HCT116 (cell line): ENCODE measurements around the gene NGRN. TPM values are rescaled to one million over a fixed set of nuclear protein-coding genes. Genes with fewer than 3 reads are reported as not detected.
A peak's percentile ranks its signal among the peaks of the same experiment; 100 is the strongest.
"Not testable (repeated sequence)": the region's sequence is repeated elsewhere in the genome, so short reads cannot be mapped to it uniquely, and the experiment has no call there.

ENCODE experiments used
- ATAC-seq: fragments of 200-7000 bp; cut with Tn5 transposase; 2 replicates; pipeline ENCODE4 v1.9.1; 2020; ENCODE audit warnings: mild to moderate bottlenecking, moderate library complexity
- BruUV-seq: library from RNA; stranded (reverse); fragments of 400-500 nt; replicated peaks from 2 replicates; lab custom pipeline; 2021; lab: Mats Ljungman, UMichigan
- CTCF ChIA-PET: fragments of 300-600 bp; sonication (Branson Sonifier 250); formaldehyde crosslinking; loops from one replicate; lab custom pipeline; 2021; ENCODE audit warnings: antibody characterized with exemption; lab: Charles Lee
- POLR2A ChIA-PET: fragments of 300-600, 350-600 bp; sonication (Branson Sonifier 250); formaldehyde crosslinking; loops from one replicate; lab custom pipeline; 2021; ENCODE audit warnings: antibody characterized with exemption; lab: Charles Lee
- RAD21 ChIA-PET, 2 experiments: fragments of 300-600 bp; sonication (Branson Sonifier 250); formaldehyde crosslinking; loops; one replicate each; lab custom pipeline; 2023; ENCODE audit warnings: low total read pairs in 2 of 2; ENCODE audit not compliant: uncharacterized antibody in 2 of 2, unreplicated experiment in 2 of 2, low non-redundant PET in 1 of 2; lab: Charles Lee
- DNase-seq: peaks from one replicate; pipeline ENCODE4 v3.0.0-alpha.2; 2010; ENCODE audit warnings: low read depth, low spot score
- H2AFZ ChIP-seq: fragments of 200-600 bp; shearing (Covaris generic), sonication (generic); 2 replicates; pipeline ENCODE4 v1.6.1; 2017; ENCODE audit warnings: low read depth, mixed run types, mixed read lengths, antibody characterized with exemption, low read length; ENCODE audit not compliant: poor library complexity, severe bottlenecking
- H3K27ac ChIP-seq: 2 replicates; pipeline ENCODE4 v1.5.1; 2012; ENCODE audit warnings: low read depth, low read length
- H3K27me3 ChIP-seq: fragments of 200-600 bp; sonication (generic); 2 replicates; pipeline ENCODE4 v1.6.1; 2016; ENCODE audit warnings: mixed run types, low read length, mixed read lengths; ENCODE audit not compliant: insufficient read depth
- H3K36me3 ChIP-seq, 2 experiments: fragments of 200-500 bp in 1 of 2; fragments of 200-600 bp in 1 of 2; sonication (Bioruptor generic) in 1 of 2; sonication (generic) in 1 of 2; 2 replicates each; pipeline versions ENCODE4 v1.5.1 to v1.6.1; 2014 to 2016; ENCODE audit warnings: low read length in 2 of 2, inconsistent platforms in 1 of 2, mixed read lengths in 1 of 2, mixed run types in 1 of 2; ENCODE audit not compliant: insufficient read depth in 2 of 2, control insufficient read depth in 1 of 2
- H3K4me1 ChIP-seq, 2 experiments: fragments of 200-600 bp in 1 of 2; sonication (generic) in 1 of 2; 2 replicates each; pipeline versions ENCODE4 v1.5.1 to v1.6.1; 2012 to 2017; ENCODE audit warnings: low read length in 2 of 2, inconsistent platforms in 1 of 2, mild to moderate bottlenecking in 1 of 2, mixed read lengths in 1 of 2, mixed run types in 1 of 2, moderate library complexity in 1 of 2; ENCODE audit not compliant: insufficient read depth in 2 of 2, control insufficient read depth in 1 of 2
- H3K4me2 ChIP-seq: fragments of 200-600 bp; sonication (generic); 2 replicates; pipeline ENCODE4 v1.6.1; 2017; ENCODE audit warnings: mixed run types, low read length, mixed read lengths
- H3K4me3 ChIP-seq, 2 experiments: fragments of 200-600 bp in 1 of 2; sonication (generic) in 1 of 2; replicated peaks in 1 of 2; 2 replicates each; pipeline ENCODE4 v1.5.1; 2011 to 2016; ENCODE audit warnings: low read length in 2 of 2, control low read depth in 1 of 2, low read depth in 1 of 2, mild to moderate bottlenecking in 1 of 2, mixed read lengths in 1 of 2, mixed run types in 1 of 2
- H3K79me2 ChIP-seq: fragments of 200-600 bp; sonication (generic); 2 replicates; pipeline ENCODE4 v1.6.1; 2017; ENCODE audit warnings: mild to moderate bottlenecking, mixed run types, low read length, moderate library complexity, mixed read lengths; ENCODE audit not compliant: insufficient read depth
- H3K9ac ChIP-seq: fragments of 200-600 bp; sonication (generic); 2 replicates; pipeline ENCODE4 v1.6.1; 2016; ENCODE audit warnings: low read length, mixed read lengths
- H3K9me2 ChIP-seq: fragments of 200-600 bp; sonication (generic), shearing (Covaris generic); 2 replicates; pipeline ENCODE4 v1.6.1; 2017; ENCODE audit warnings: mixed run types, mild to moderate bottlenecking, moderate library complexity; ENCODE audit not compliant: insufficient read depth
- H3K9me3 ChIP-seq, 2 experiments: fragments of 200-500 bp in 1 of 2; fragments of 200-600 bp in 1 of 2; sonication (Bioruptor generic) in 1 of 2; sonication (generic) in 1 of 2; 2 replicates each; pipeline ENCODE4 v1.6.1; 2014 to 2017; ENCODE audit warnings: low read length in 2 of 2, mixed read lengths in 2 of 2, inconsistent platforms in 1 of 2, low read depth in 1 of 2, mild to moderate bottlenecking in 1 of 2, mixed run types in 1 of 2, moderate library complexity in 1 of 2; ENCODE audit not compliant: control insufficient read depth in 1 of 2, insufficient read depth in 1 of 2
- H4K20me1 ChIP-seq: fragments of 200-600 bp; sonication (generic), shearing (Covaris generic); 2 replicates; pipeline ENCODE4 v1.6.1; 2017; ENCODE audit warnings: mixed run types, mild to moderate bottlenecking, moderate library complexity; ENCODE audit not compliant: insufficient read depth
- CBX3 ChIP-seq: IDR thresholded peaks from 2 replicates; pipeline ENCODE4 v1.6.1; 2012; ENCODE audit warnings: low read depth
- POLR2AphosphoS5 ChIP-seq: IDR thresholded peaks from 2 replicates; pipeline ENCODE4 v1.6.1; 2011; ENCODE audit warnings: mild to moderate bottlenecking, low read depth, low read length, moderate library complexity
- RAD21 ChIP-seq: IDR thresholded peaks from 2 replicates; pipeline ENCODE4 v1.6.1; 2012; ENCODE audit warnings: low read depth, mild to moderate bottlenecking
- intact Hi-C: fragments of 100-400 bp; cut with micrococcal nuclease; formaldehyde crosslinking; loops from 2 replicates; pipeline ENCODE4 v1.10.0; 2022
- total RNA-seq: library from RNA; stranded (reverse); gene quantifications from one replicate; pipeline ENCODE4 v1.2.1, GENCODE V29; 2021; ENCODE audit not compliant: unreplicated experiment
- TF ChIP-seq, protein P1 (sequence below), 3 experiments: fragments of 200-600 bp in 1 of 3; sonication (generic) in 1 of 3; IDR thresholded peaks in 2 of 3; conservative IDR thresholded peaks in 1 of 3; 2 replicates each; pipeline ENCODE4 v1.5.1; 2012 to 2017; ENCODE audit warnings: low read depth in 2 of 3, low read length in 2 of 3, antibody characterized with exemption in 1 of 3, borderline replicate concordance in 1 of 3, control low read depth in 1 of 3, mild to moderate bottlenecking in 1 of 3, mixed read lengths in 1 of 3, mixed run types in 1 of 3, moderate library complexity in 1 of 3; ENCODE audit not compliant: insufficient read depth in 1 of 3

NGRN gene
- total RNA-seq, 1 experiment from 2014 or later = 72.7 TPM

GRCh38 chr15:90293040-90293810 is 27.8 kb downstream of the NGRN start:
- peak; percentile 90 for TF ChIP-seq RAD21
- TF ChIP-seq, protein P1, sequence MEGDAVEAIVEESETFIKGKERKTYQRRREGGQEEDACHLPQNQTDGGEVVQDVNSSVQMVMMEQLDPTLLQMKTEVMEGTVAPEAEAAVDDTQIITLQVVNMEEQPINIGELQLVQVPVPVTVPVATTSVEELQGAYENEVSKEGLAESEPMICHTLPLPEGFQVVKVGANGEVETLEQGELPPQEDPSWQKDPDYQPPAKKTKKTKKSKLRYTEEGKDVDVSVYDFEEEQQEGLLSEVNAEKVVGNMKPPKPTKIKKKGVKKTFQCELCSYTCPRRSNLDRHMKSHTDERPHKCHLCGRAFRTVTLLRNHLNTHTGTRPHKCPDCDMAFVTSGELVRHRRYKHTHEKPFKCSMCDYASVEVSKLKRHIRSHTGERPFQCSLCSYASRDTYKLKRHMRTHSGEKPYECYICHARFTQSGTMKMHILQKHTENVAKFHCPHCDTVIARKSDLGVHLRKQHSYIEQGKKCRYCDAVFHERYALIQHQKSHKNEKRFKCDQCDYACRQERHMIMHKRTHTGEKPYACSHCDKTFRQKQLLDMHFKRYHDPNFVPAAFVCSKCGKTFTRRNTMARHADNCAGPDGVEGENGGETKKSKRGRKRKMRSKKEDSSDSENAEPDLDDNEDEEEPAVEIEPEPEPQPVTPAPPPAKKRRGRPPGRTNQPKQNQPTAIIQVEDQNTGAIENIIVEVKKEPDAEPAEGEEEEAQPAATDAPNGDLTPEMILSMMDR (IDR thresholded peaks at IDR 0.05 in 2 of 3, conservative IDR thresholded peaks at IDR 0.05 in 1 of 3; ENCODE audit: borderline replicate concordance in 1 of 3, insufficient read depth in 1 of 3, low read depth in 2 of 3, low read length in 2 of 3) = peak; percentile 80 to 99 (median 90)
- peak; percentile 30; the same call in 1 of the 2 replicates for TF ChIP-seq POLR2AphosphoS5
- TF ChIP-seq CBX3 = peak; percentile 88
- not testable (repeated sequence) for H3K9me2 ChIP-seq, H4K20me1 ChIP-seq, H3K36me3 ChIP-seq, BruUV-seq, H3K9me3 ChIP-seq, H3K27me3 ChIP-seq, H3K27ac ChIP-seq, H3K79me2 ChIP-seq
- peak overlapping the region; percentile 56 for H2AFZ ChIP-seq
- intact Hi-C loops = loop anchor here (1.0 to 10.0 kb wide), 4 partner anchors 189 to 639 kb away; partner anchors contain the start of gene HDDC3
- ChIA-PET CTCF (interaction anchor here (0.5 to 2.9 kb wide), 32 partner anchors 9 to 978 kb away, joined by 3 to 16 read pairs (median 3); partner anchors contain the start of genes CIB1, GDPGP1, HDDC3 and MAN2A2), POLR2A (interaction anchor here (0.6 to 1.3 kb wide), 5 partner anchors 43 to 641 kb away, joined by 3 to 5 read pairs (median 3); partner anchors contain the start of genes CIB1, MAN2A2 and TTLL13), RAD21 (interaction anchor here (0.6 to 1.0 kb wide), 4 partner anchors 150 to 218 kb away, joined by 3 read pairs; no protein-coding TSS in a partner anchor)
- H3K9ac ChIP-seq = peak overlapping the region; percentile 25; the same call in 1 of the 2 replicates
- peak overlapping the region; percentile 56 for H3K4me2 ChIP-seq
- peaks cover 7 to 24% of the 10 kb centered on the region in 2 experiments; a peak in 3 of 4 replicates for H3K4me1 ChIP-seq
- H3K4me3 ChIP-seq = peak overlapping the region in 1 of 2 experiments; percentile 23; a peak in 1 of 4 replicates
- ATAC-seq (peak; percentile 99), DNase-seq (peak; percentile 90)
